Loucy (cell line): ENCODE measurements around the gene DUSP22.

Experiments
- H2AFZ ChIP-seq: fragments of 200-600 bp; sonication (generic); 2 replicates; pipeline ENCODE4 v1.6.0; 2016; ENCODE audit warnings: antibody characterized with exemption, mild to moderate bottlenecking, low read length, moderate library complexity
- H3F3A ChIP-seq: fragments of 200-600 bp; 2 replicates; pipeline ENCODE4 v1.6.0; 2016; ENCODE audit warnings: antibody characterized with exemption, low read depth, mild to moderate bottlenecking
- H3K27me3 ChIP-seq: fragments of 200-600 bp; sonication (generic); 2 replicates; pipeline ENCODE4 v1.6.1; 2014; ENCODE audit warnings: low read length, mild to moderate bottlenecking; ENCODE audit not compliant: insufficient read depth, poor library complexity, severe bottlenecking
- H3K36me3 ChIP-seq: fragments of 200-600 bp; sonication (generic); 2 replicates; pipeline ENCODE4 v1.6.1; 2016; ENCODE audit warnings: low read length; ENCODE audit not compliant: insufficient read depth
- H3K4me1 ChIP-seq: fragments of 200-600 bp; sonication (generic); 2 replicates; pipeline ENCODE4 v1.5.1; 2014; ENCODE audit warnings: low read length, mild to moderate bottlenecking; ENCODE audit not compliant: insufficient read depth, poor library complexity, severe bottlenecking
- H3K4me2 ChIP-seq: fragments of 200-600 bp; sonication (generic); 2 replicates; pipeline ENCODE4 v1.6.0; 2014; ENCODE audit warnings: antibody characterized with exemption, low read length, low read depth, mild to moderate bottlenecking; ENCODE audit not compliant: poor library complexity, severe bottlenecking
- H3K4me3 ChIP-seq: fragments of 200-600 bp; sonication (generic); 2 replicates; pipeline ENCODE4 v1.5.1; 2014; ENCODE audit warnings: low read length, mild to moderate bottlenecking, mixed read lengths; ENCODE audit not compliant: poor library complexity, severe bottlenecking
- H3K79me2 ChIP-seq: fragments of 200-600 bp; sonication (generic); 2 replicates; pipeline ENCODE4 v1.6.1; 2014; ENCODE audit warnings: low read length; ENCODE audit not compliant: insufficient read depth
- H3K9ac ChIP-seq: fragments of 200-600 bp; sonication (generic); 2 replicates; pipeline ENCODE4 v1.6.0; 2014; ENCODE audit warnings: mild to moderate bottlenecking, low read depth, low read length, moderate library complexity; ENCODE audit not compliant: poor library complexity, severe bottlenecking
- H3K9me2 ChIP-seq: fragments of 200-600 bp; sonication (generic); replicated peaks from 2 replicates; pipeline ENCODE4 v1.6.1; 2016; ENCODE audit warnings: low read depth, low read length, mixed read lengths
- H3K9me3 ChIP-seq: fragments of 200-600 bp; sonication (generic); 2 replicates; pipeline ENCODE4 v1.6.1; 2014; ENCODE audit warnings: mild to moderate bottlenecking, antibody characterized with exemption, low read length, low read depth; ENCODE audit not compliant: insufficient read depth
- H4K20me1 ChIP-seq: fragments of 200-600 bp; sonication (generic); 2 replicates; pipeline ENCODE4 v1.6.0; 2014; ENCODE audit warnings: antibody characterized with exemption, low read length, mild to moderate bottlenecking; ENCODE audit not compliant: insufficient read depth, poor library complexity, severe bottlenecking
- CTCF ChIP-seq: fragments of 200-600 bp; sonication (generic); conservative IDR thresholded peaks from 2 replicates; pipeline ENCODE4 v1.5.1; 2014; ENCODE audit warnings: mild to moderate bottlenecking, antibody characterized with exemption, low read length
- EZH2phosphoT487 ChIP-seq: fragments of 200-600 bp; IDR thresholded peaks from 2 replicates; pipeline ENCODE4 v1.6.1; 2018; ENCODE audit warnings: antibody characterized with exemption, mild to moderate bottlenecking, moderate library complexity, borderline replicate concordance

The DUSP22 gene

GRCh38 chr6:395432-396125 lies 103.3 kb downstream of the DUSP22 start:
- no peaks in the 10 kb centered on the region for H4K20me1 ChIP-seq
- TF ChIP-seq CTCF, result no peak
- TF ChIP-seq EZH2phosphoT487, result no peak
- H2AFZ ChIP-seq, result no peak overlapping the region
- no peaks in the 10 kb centered on the region for H3K36me3 ChIP-seq
- H3F3A ChIP-seq, result no peaks in the 10 kb centered on the region
- H3K4me3 ChIP-seq, result no peak overlapping the region
- H3K79me2 ChIP-seq, result no peaks in the 10 kb centered on the region
- no peak overlapping the region for H3K9ac ChIP-seq
- H3K9me2 ChIP-seq, result no peaks in the 10 kb centered on the region
- no peak overlapping the region for H3K4me2 ChIP-seq
- H3K4me1 ChIP-seq, result no peaks in the 10 kb centered on the region
- H3K27me3 ChIP-seq, result no peaks in the 10 kb centered on the region
- H3K9me3 ChIP-seq, result no peaks in the 10 kb centered on the region

GRCh38 chr6:396126-396520 lies 103.8 kb downstream of the DUSP22 start:
- H3K9ac ChIP-seq, result no peak overlapping the region
- H3K27me3 ChIP-seq, result no peaks in the 10 kb centered on the region
- no peaks in the 10 kb centered on the region for H3K9me2 ChIP-seq
- H4K20me1 ChIP-seq, result no peaks in the 10 kb centered on the region
- H3K79me2 ChIP-seq, result no peaks in the 10 kb centered on the region
- H3F3A ChIP-seq, result no peaks in the 10 kb centered on the region
- H3K4me1 ChIP-seq, result no peaks in the 10 kb centered on the region
- H3K9me3 ChIP-seq, result no peaks in the 10 kb centered on the region
- no peak overlapping the region for H3K4me3 ChIP-seq
- no peak overlapping the region for H3K4me2 ChIP-seq
- no peak overlapping the region for H2AFZ ChIP-seq
- TF ChIP-seq EZH2phosphoT487 (no peak), CTCF (no peak)
- H3K36me3 ChIP-seq, result no peaks in the 10 kb centered on the region

- Histone ChIP-seq H3K9me3 (no peaks in the 10 kb centered on the region), H3K9me2 (no peaks in the 10 kb centered on the region), H3K9ac (no peak overlapping the region), H3F3A (no peaks in the 10 kb centered on the region), H3K27me3 (no peaks in the 10 kb centered on the region), H2AFZ (no peak overlapping the region), H3K79me2 (no peaks in the 10 kb centered on the region), H4K20me1 (no peaks in the 10 kb centered on the region), H3K36me3 (no peaks in the 10 kb centered on the region), H3K4me3 (no peak overlapping the region), H3K4me2 (no peak overlapping the region), H3K4me1 (no peaks in the 10 kb centered on the region)
- TF ChIP-seq CTCF (no peak), EZH2phosphoT487 (no peak)
These were observed 104.8 kb downstream of the DUSP22 start for GRCh38 chr6:397056-397455.
